IMR-90 (cell line): ENCODE measurements around the gene MS4A2. TPM values are rescaled to one million over a fixed set of nuclear protein-coding genes. Genes with fewer than 3 reads are reported as not detected.

Experiments used
- ATAC-seq: fragments of 200-7000 bp; cut with Tn5 transposase; 2 replicates; pipeline ENCODE4 v1.9.1; 2020; ENCODE audit warnings: low read depth, mild to moderate bottlenecking, moderate library complexity
- BruUV-seq: library from RNA; stranded (reverse); fragments of 400-500 nt; replicated peaks from 2 replicates; lab custom pipeline; 2021; lab: Mats Ljungman, UMichigan
- CTCF ChIA-PET: fragments of 300-600 bp; formaldehyde crosslinking; extraction: SDS; loops from one replicate; lab custom pipeline; 2021; ENCODE audit warnings: antibody characterized with exemption; lab: Yijun Ruan, JAX
- POLR2A ChIA-PET: fragments of 300-600 bp; sonication (Branson Sonifier 250); formaldehyde crosslinking; loops from one replicate; lab custom pipeline; 2022; ENCODE audit warnings: antibody characterized with exemption; ENCODE audit not compliant: unreplicated experiment; lab: Charles Lee
- DNase-seq: peaks from one replicate; pipeline ENCODE4 v3.0.0; 2013
- H2AFZ ChIP-seq: replicated peaks from 2 replicates; pipeline ENCODE3; 2013; ENCODE audit warnings: low read length, mild to moderate bottlenecking; ENCODE audit not compliant: poor library complexity
- H2AK5ac ChIP-seq: 2 replicates; pipeline ENCODE4 v1.6.1; 2013; ENCODE audit warnings: low read depth, low read length, inconsistent platforms
- H2AK9ac ChIP-seq: replicated peaks from 2 replicates; pipeline ENCODE3; 2013; ENCODE audit warnings: mild to moderate bottlenecking, low read depth, low read length, moderate library complexity; ENCODE audit not compliant: poor library complexity
- H2BK120ac ChIP-seq: 2 replicates; pipeline ENCODE4 v1.6.1; 2013; ENCODE audit warnings: low read depth, low read length, inconsistent platforms
- H2BK15ac ChIP-seq: 3 replicates; pipeline ENCODE4 v1.6.1; 2013; ENCODE audit warnings: low read depth, low read length, inconsistent platforms
- H2BK20ac ChIP-seq: 2 replicates; pipeline ENCODE4 v1.6.1; 2013; ENCODE audit warnings: low read depth, mild to moderate bottlenecking, inconsistent platforms, low read length, moderate library complexity
- H2BK5ac ChIP-seq: 2 replicates; pipeline ENCODE4 v1.6.1; 2013; ENCODE audit warnings: mild to moderate bottlenecking, low read depth, low read length, inconsistent platforms; ENCODE audit not compliant: poor library complexity, severe bottlenecking
- H3K14ac ChIP-seq: replicated peaks from 2 replicates; pipeline ENCODE4 v1.6.1; 2013; ENCODE audit warnings: low read depth, low read length, inconsistent platforms
- H3K18ac ChIP-seq: 2 replicates; pipeline ENCODE4 v1.6.1; 2013; ENCODE audit warnings: low read depth, low read length, control low read depth
- H3K23ac ChIP-seq: 2 replicates; pipeline ENCODE4 v1.6.1; 2013; ENCODE audit warnings: low read depth, low read length, inconsistent platforms
- H3K27ac ChIP-seq: 2 replicates; pipeline ENCODE4 v1.5.1; 2013; ENCODE audit warnings: mild to moderate bottlenecking, control low read depth, low read length; ENCODE audit not compliant: insufficient read depth
- H3K27me3 ChIP-seq: 2 replicates; pipeline ENCODE4 v1.6.1; 2013; ENCODE audit warnings: low read length; ENCODE audit not compliant: control insufficient read depth, insufficient read depth
- H3K36me3 ChIP-seq: 2 replicates; pipeline ENCODE4 v1.6.1; 2013; ENCODE audit warnings: low read length, mixed read lengths; ENCODE audit not compliant: control insufficient read depth, insufficient read depth
- H3K4ac ChIP-seq: 2 replicates; pipeline ENCODE4 v1.6.1; 2013; ENCODE audit warnings: low read depth, low read length, inconsistent platforms
- H3K4me1 ChIP-seq: 2 replicates; pipeline ENCODE4 v1.6.1; 2013; ENCODE audit warnings: low read length, mixed read lengths; ENCODE audit not compliant: control insufficient read depth, insufficient read depth
- H3K4me2 ChIP-seq: 2 replicates; pipeline ENCODE4 v1.6.1; 2013; ENCODE audit warnings: low read depth, mild to moderate bottlenecking, control low read depth, low read length, moderate library complexity
- H3K4me3 ChIP-seq: 2 replicates; pipeline ENCODE4 v1.5.1; 2013; ENCODE audit warnings: low read depth, mild to moderate bottlenecking, control low read depth, low read length, moderate library complexity; ENCODE audit not compliant: insufficient read depth
- H3K56ac ChIP-seq: 2 replicates; pipeline ENCODE4 v1.6.1; 2013; ENCODE audit warnings: low read length, inconsistent platforms; ENCODE audit not compliant: insufficient read depth; ENCODE audit errors: extremely low read depth
- H3K79me1 ChIP-seq, 2 experiments: 2 replicates each; pipeline ENCODE4 v1.6.1; 2013; ENCODE audit warnings: low read length in 2 of 2, inconsistent platforms in 1 of 2, low read depth in 1 of 2
- H3K9ac ChIP-seq: 2 replicates; pipeline ENCODE4 v1.6.1; 2013; ENCODE audit warnings: low read depth, low read length, control low read depth
- H3K9me1 ChIP-seq: 2 replicates; pipeline ENCODE4 v1.6.1; 2013; ENCODE audit warnings: low read length, inconsistent platforms; ENCODE audit not compliant: insufficient read depth
- H3K9me3 ChIP-seq: 2 replicates; pipeline ENCODE4 v1.6.1; 2013; ENCODE audit warnings: low read length; ENCODE audit not compliant: control insufficient read depth, insufficient read depth
- H4K20me1 ChIP-seq: 2 replicates; pipeline ENCODE4 v1.6.1; 2013; ENCODE audit warnings: low read length, inconsistent platforms; ENCODE audit not compliant: insufficient read depth
- H4K5ac ChIP-seq: 2 replicates; pipeline ENCODE4 v1.6.1; 2013; ENCODE audit warnings: mild to moderate bottlenecking, low read depth, low read length, control low read depth
- H4K8ac ChIP-seq, 2 experiments: 2 replicates each; pipeline ENCODE4 v1.6.1; 2013; ENCODE audit warnings: low read depth in 2 of 2, low read length in 2 of 2, control low read depth in 1 of 2, inconsistent platforms in 1 of 2
- H4K91ac ChIP-seq: 2 replicates; pipeline ENCODE4 v1.6.1; 2013; ENCODE audit warnings: low read depth, low read length, inconsistent platforms; ENCODE audit not compliant: insufficient read depth
- BHLHE40 ChIP-seq: fragments of 150-350 bp; IDR thresholded peaks from 2 replicates; pipeline ENCODE4 v1.6.1; 2016; ENCODE audit warnings: mild to moderate bottlenecking, low read depth, low read length
- CHD1 ChIP-seq: IDR thresholded peaks from 2 replicates; pipeline ENCODE4 v1.6.1; 2012; ENCODE audit warnings: low read depth, low read length, improper control_type of control experiment
- CTCF ChIP-seq: conservative IDR thresholded peaks from 2 replicates; pipeline ENCODE4 v1.5.1; 2012; ENCODE audit warnings: mild to moderate bottlenecking, low read depth, low read length, improper control_type of control experiment
- FOS ChIP-seq: fragments of 150-350 bp; IDR thresholded peaks from 2 replicates; pipeline ENCODE4 v1.6.1; 2016; ENCODE audit warnings: low read depth, low read length
- MAFK ChIP-seq: IDR thresholded peaks from 2 replicates; pipeline ENCODE4 v1.6.1; 2012; ENCODE audit warnings: low read depth, low read length, improper control_type of control experiment
- MXI1 ChIP-seq: IDR thresholded peaks from 2 replicates; pipeline ENCODE4 v1.6.1; 2012; ENCODE audit warnings: low read depth, mild to moderate bottlenecking, low read length, moderate library complexity, borderline replicate concordance
- NFE2L2 ChIP-seq: fragments of 150-350 bp; IDR thresholded peaks from 2 replicates; pipeline ENCODE4 v1.6.1; 2016; ENCODE audit warnings: low read depth, mild to moderate bottlenecking, low read length
- POLR2A ChIP-seq: IDR thresholded peaks from 2 replicates; pipeline ENCODE4 v1.6.1; 2012; ENCODE audit warnings: mild to moderate bottlenecking, low read depth, low read length
- RAD21 ChIP-seq: IDR thresholded peaks from 2 replicates; pipeline ENCODE4 v1.6.1; 2012; ENCODE audit warnings: low read length, improper control_type of control experiment
- RCOR1 ChIP-seq: IDR thresholded peaks from 2 replicates; pipeline ENCODE4 v1.6.1; 2012; ENCODE audit warnings: mild to moderate bottlenecking, low read length, improper control_type of control experiment; ENCODE audit not compliant: insufficient replicate concordance
- SMC3 ChIP-seq: fragments of 150-350 bp; IDR thresholded peaks from 2 replicates; pipeline ENCODE4 v1.6.1; 2016; ENCODE audit warnings: low read depth, mild to moderate bottlenecking, antibody characterized with exemption, low read length, moderate library complexity
- whole genome bisulfite sequencing, 2 experiments: methylation state at CpG; one replicate each; pipeline versions ENCODE4 v1.1.5 to v1.1.7; 2013; ENCODE audit warnings: missing lambda C conversion rate in 2 of 2; ENCODE audit not compliant: insufficient read length in 1 of 2; ENCODE audit errors: extremely low coverage in 2 of 2; 5-methylcytosine and 5-hydroxymethylcytosine counted together
- dilution Hi-C: fragments of 300-500 bp; cut with HindIII; formaldehyde crosslinking; loops from one replicate; pipeline ENCODE4 v1.14.3; 2018; ENCODE audit warnings: low sequenced_read_pairs; ENCODE audit not compliant: unreplicated experiment
- in situ Hi-C: fragments of 300-500 bp; cut with MboI; formaldehyde crosslinking; loops from 3 replicates; pipeline ENCODE4 v1.14.3; 2019; ENCODE audit warnings: low sequenced_read_pairs, inconsistent platforms, mixed read lengths
- intact Hi-C: fragments of 100-400 bp; cut with micrococcal nuclease; formaldehyde crosslinking; loops from 2 replicates; pipeline ENCODE4 v1.10.0; 2022
- polyA plus RNA-seq, 3 experiments: library from polyadenylated mRNA; depleted of rRNA; stranded (reverse); fragments of >200 nt; gene quantifications; 2 replicates each; pipeline ENCODE4 v1.2.3, GENCODE V29; 2012; ENCODE audit warnings: low replicate concordance in 1 of 3
- total RNA-seq: library from RNA; depleted of rRNA; stranded (reverse); fragments of >200 nt; gene quantifications from 2 replicates; pipeline ENCODE4 v1.2.3, GENCODE V29; 2012
- TF ChIP-seq, protein P1 (sequence below): fragments of 150-350 bp; IDR thresholded peaks from 2 replicates; pipeline ENCODE4 v1.6.1; 2016; ENCODE audit warnings: low read depth, mild to moderate bottlenecking, low read length, moderate library complexity, borderline replicate concordance

MS4A2 gene
- total and polyA plus RNA-seq, 2 of the 4 experiments (the other 2 are of a cell fraction) = not detected

GRCh38 chr11:60121264-60121663 lies 32.8 kb downstream of the MS4A2 start:
- Histone ChIP-seq H3K4me3 (no peak overlapping the region), H2AK9ac (no peak overlapping the region), H3K14ac (no peak overlapping the region), H2BK15ac (no peak overlapping the region), H3K23ac (no peak overlapping the region), H3K9ac (no peak overlapping the region), H3K27me3 (no peaks in the 10 kb centered on the region), H2BK120ac (no peak overlapping the region), H3K9me1 (no peaks in the 10 kb centered on the region), H3K4me1 (no peaks in the 10 kb centered on the region), H4K8ac (no peak overlapping the region), H4K91ac (no peak overlapping the region), H3K27ac (no peak overlapping the region), H4K20me1 (no peaks in the 10 kb centered on the region), H3K4me2 (no peak overlapping the region), H3K18ac (no peak overlapping the region), H3K79me1 (no peaks in the 10 kb centered on the region), H3K9me3 (peaks cover 3% of the 10 kb centered on the region), H2BK20ac (no peak overlapping the region), H3K4ac (no peak overlapping the region), H3K56ac (no peak overlapping the region), H2AFZ (no peak overlapping the region), H2AK5ac (no peak overlapping the region), H3K36me3 (no peaks in the 10 kb centered on the region), H4K5ac (no peak overlapping the region), H2BK5ac (no peak overlapping the region)
- no TSS peak for BruUV-seq
- dilution Hi-C loops (no loop called here), intact Hi-C loops (no loop called here), in situ Hi-C loops (no loop called here)
- ATAC-seq (no peak), DNase-seq (no peak)
- TF ChIP-seq POLR2A (no peak), RCOR1 (no peak), SMC3 (no peak), MXI1 (no peak), MAFK (no peak), NFE2L2 (no peak), RAD21 (no peak), BHLHE40 (no peak), FOS (no peak), CHD1 (no peak), CTCF (no peak)
- TF ChIP-seq, protein P1, sequence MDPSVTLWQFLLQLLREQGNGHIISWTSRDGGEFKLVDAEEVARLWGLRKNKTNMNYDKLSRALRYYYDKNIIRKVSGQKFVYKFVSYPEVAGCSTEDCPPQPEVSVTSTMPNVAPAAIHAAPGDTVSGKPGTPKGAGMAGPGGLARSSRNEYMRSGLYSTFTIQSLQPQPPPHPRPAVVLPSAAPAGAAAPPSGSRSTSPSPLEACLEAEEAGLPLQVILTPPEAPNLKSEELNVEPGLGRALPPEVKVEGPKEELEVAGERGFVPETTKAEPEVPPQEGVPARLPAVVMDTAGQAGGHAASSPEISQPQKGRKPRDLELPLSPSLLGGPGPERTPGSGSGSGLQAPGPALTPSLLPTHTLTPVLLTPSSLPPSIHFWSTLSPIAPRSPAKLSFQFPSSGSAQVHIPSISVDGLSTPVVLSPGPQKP = no peak
- no CpG with 5 or more reads among the region's 2 CpGs for WGBS, 2 experiments
- ChIA-PET POLR2A (no interaction called here), CTCF (no interaction called here)
